BE2C (cell line): Measurements from ENCODE around the gene RRP1B.

Experiments used
- DNase-seq: peaks from one replicate; pipeline ENCODE4 v3.0.0-alpha.2; 2020
- H3K27me3 ChIP-seq: fragments of 250-450 bp; sonication (Bioruptor Pico); 2 replicates; pipeline ENCODE4 v1.5.1; 2020; ENCODE audit warnings: mild to moderate bottlenecking
- H3K36me3 ChIP-seq: fragments of 250-450 bp; sonication (Bioruptor Pico); 2 replicates; pipeline ENCODE4 v1.5.1; 2020; ENCODE audit warnings: mild to moderate bottlenecking
- H3K4me1 ChIP-seq: fragments of 250-450 bp; sonication (Bioruptor Pico); 2 replicates; pipeline ENCODE4 v1.5.1; 2020
- H3K4me3 ChIP-seq: 2 replicates; pipeline ENCODE4 v1.5.1; 2011; ENCODE audit warnings: low read depth, low read length
- H3K9me3 ChIP-seq: fragments of 250-450 bp; sonication (Bioruptor Pico); 2 replicates; pipeline ENCODE4 v1.5.1; 2020
- CTCF ChIP-seq: IDR thresholded peaks from 2 replicates; pipeline ENCODE4 v1.5.1; 2012; ENCODE audit warnings: mild to moderate bottlenecking, low read depth, low read length

RRP1B gene

DNA sequence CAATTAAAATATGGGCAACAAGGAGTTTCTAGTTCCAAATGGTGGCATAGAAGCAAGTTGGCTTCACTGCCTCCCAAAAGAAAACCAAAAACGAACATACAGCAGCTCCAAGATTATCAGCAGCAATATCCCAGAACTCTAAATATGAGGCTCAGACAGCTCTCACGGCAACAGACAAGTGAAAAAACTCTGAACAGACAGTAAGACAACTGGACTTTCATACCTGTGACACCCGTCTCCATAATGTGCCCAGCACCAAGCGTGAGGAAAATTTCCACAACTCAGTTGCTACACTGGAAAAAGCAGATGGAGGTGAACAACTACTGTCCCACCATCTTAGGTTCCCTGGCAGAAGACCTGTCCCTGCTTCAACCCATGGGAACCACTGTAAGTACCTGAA is 40.0 kb upstream of the RRP1B start:
- Histone ChIP-seq H3K4me3 (no peak overlapping the region), H3K9me3 (no peaks in the 10 kb centered on the region), H3K4me1 (no peaks in the 10 kb centered on the region), H3K27me3 (no peaks in the 10 kb centered on the region), H3K36me3 (no peaks in the 10 kb centered on the region)
- no peak for TF ChIP-seq CTCF
- no peak for DNase-seq

DNA sequence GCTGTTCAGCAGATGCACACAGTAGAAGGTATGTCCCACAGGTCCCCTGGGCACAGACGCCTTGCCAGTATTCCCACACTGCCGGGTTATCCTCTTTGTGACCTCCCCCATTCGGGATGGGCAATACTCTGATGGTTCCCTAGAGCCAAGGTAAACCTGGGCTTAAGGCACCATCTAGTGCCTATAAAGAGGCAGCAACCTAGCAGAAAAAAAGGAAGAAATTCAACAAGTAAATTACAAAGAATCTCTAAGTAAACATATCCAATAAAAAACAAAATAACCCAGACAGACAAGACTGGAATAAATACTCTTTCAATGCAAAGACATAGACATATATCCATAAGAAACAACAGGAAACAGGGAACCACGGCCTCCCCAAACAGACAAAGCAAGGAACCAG is 39.5 kb upstream of the RRP1B start:
- H3K27me3 ChIP-seq = no peaks in the 10 kb centered on the region
- H3K4me3 ChIP-seq = no peak overlapping the region
- TF ChIP-seq CTCF = peak; percentile 51
- H3K36me3 ChIP-seq = no peaks in the 10 kb centered on the region
- peaks cover 2% of the 10 kb centered on the region; the same call in 1 of the 2 replicates for H3K4me1 ChIP-seq
- no peaks in the 10 kb centered on the region for H3K9me3 ChIP-seq
- no peak for DNase-seq

- TF ChIP-seq CTCF = no peak
- peaks cover 3% of the 10 kb centered on the region; the same call in 1 of the 2 replicates for H3K4me1 ChIP-seq
Measured at GRCh38 chr21:43622796-43623195, 36.6 kb upstream of the RRP1B start.

GRCh38 chr21:43623588-43623987 is 35.8 kb upstream of the RRP1B start:
- Histone ChIP-seq H3K27me3 (no peaks in the 10 kb centered on the region), H3K9me3 (no peaks in the 10 kb centered on the region), H3K4me1 (peaks cover 3% of the 10 kb centered on the region; the same call in 1 of the 2 replicates), H3K4me3 (no peak overlapping the region), H3K36me3 (no peaks in the 10 kb centered on the region)
- TF ChIP-seq CTCF = no peak
- DNase-seq = no peak

More at GRCh38 chr21:43622796-43623195, 36.6 kb upstream of the RRP1B start:
- Histone ChIP-seq H3K9me3 (no peaks in the 10 kb centered on the region), H3K36me3 (no peaks in the 10 kb centered on the region), H3K4me3 (no peak overlapping the region), H3K27me3 (no peaks in the 10 kb centered on the region)
- DNase-seq = no peak

GRCh38 chr21:43624339-43624738 is 35.0 kb upstream of the RRP1B start:
- no peak for TF ChIP-seq CTCF
- no peak for DNase-seq
- Histone ChIP-seq H3K4me3 (no peak overlapping the region), H3K36me3 (no peaks in the 10 kb centered on the region), H3K9me3 (no peaks in the 10 kb centered on the region; the same call in 1 of the 2 replicates), H3K4me1 (peaks cover 3% of the 10 kb centered on the region; the same call in 1 of the 2 replicates), H3K27me3 (no peaks in the 10 kb centered on the region)

GRCh38 chr21:43626390-43626789 is 33.0 kb upstream of the RRP1B start:
- Histone ChIP-seq H3K4me3 (no peak overlapping the region), H3K36me3 (no peaks in the 10 kb centered on the region), H3K4me1 (peaks cover 3% of the 10 kb centered on the region; the same call in 1 of the 2 replicates), H3K27me3 (no peaks in the 10 kb centered on the region), H3K9me3 (no peaks in the 10 kb centered on the region; the same call in 1 of the 2 replicates)
- no peak for DNase-seq
- no peak for TF ChIP-seq CTCF
